ENCODE data around the gene STOML1.

- TF ChIP-seq CTCF (optimal IDR thresholded peaks at IDR 0.05 in 1 of 3, IDR thresholded peaks at IDR 0.05 in 1 of 3, conservative IDR thresholded peaks at IDR 0.05 in 1 of 3; ENCODE audit: extremely low read depth in 1 of 3, insufficient read depth in 2 of 3, low read length in 3 of 3), result peak; percentile 7 to 28 (median 22)
- no peak for TF ChIP-seq EZH2 (IDR thresholded peaks at IDR 0.05; ENCODE audit: low read length)
Observed at GRCh38 chr15:73936181-73936580, 55.9 kb downstream of the STOML1 start.
